ENCODE measurements around the gene NEURL1. TPM values are rescaled to one million over a fixed set of nuclear protein-coding genes. Genes with fewer than 3 reads are reported as not detected.

Gene NEURL1
- total and polyA plus RNA-seq, 10 of the 15 experiments (the other 5 are each of a cell fraction or from before 2014, with no cell fraction given) = 0.02 to 0.05 (median 0.05) TPM; not detected in 6

GRCh38 chr10:103467406-103467805 is 26.1 kb upstream of the NEURL1 start (continued):
- peak; percentile 72 for TF ChIP-seq ATF2 (IDR thresholded peaks at IDR 0.05; ENCODE audit: low read length)
- TF ChIP-seq HDAC6 (IDR thresholded peaks at IDR 0.05; ENCODE audit: unreplicated experiment) = no peak
- no peak for TF ChIP-seq SIN3A (IDR thresholded peaks at IDR 0.05; ENCODE audit: low read depth, low read length)
- TF ChIP-seq RAD51 (IDR thresholded peaks at IDR 0.05) = peak; percentile 11; the same call in 1 of the 2 replicates
- peak; percentile 94 for TF ChIP-seq RELB (IDR thresholded peaks at IDR 0.05; ENCODE audit: low read depth)
- TF ChIP-seq POU2F2 (IDR thresholded peaks at IDR 0.05; ENCODE audit: borderline replicate concordance, low read depth, low read length) = no peak
- TF ChIP-seq ZBTB33 (IDR thresholded peaks at IDR 0.05) = no peak
- peak; percentile 72 for TF ChIP-seq NFIC (IDR thresholded peaks at IDR 0.05; ENCODE audit: low read depth, low read length)
- TF ChIP-seq CHD1 (IDR thresholded peaks at IDR 0.05; ENCODE audit: low read depth, low read length) = no peak
- TF ChIP-seq TCF12 (IDR thresholded peaks at IDR 0.05; ENCODE audit: low read depth, low read length) = 0 out of 2 replicates have a peak, but pooled peaks have one; percentile 15
- no peak for TF ChIP-seq ASH2L (IDR thresholded peaks at IDR 0.05; ENCODE audit: borderline replicate concordance, low read depth)
- TF ChIP-seq JUNB (IDR thresholded peaks at IDR 0.05) = no peak
- no peak for TF ChIP-seq ATF3 (IDR thresholded peaks at IDR 0.05; ENCODE audit: borderline replicate concordance, extremely low read depth, low read depth, low read length)
- TF ChIP-seq RELA (IDR thresholded peaks at IDR 0.05; ENCODE audit: borderline replicate concordance, partially characterized antibody) = peak; percentile 36
- no peak for TF ChIP-seq E2F4 (IDR thresholded peaks at IDR 0.05; ENCODE audit: low read depth, low read length)
- TF ChIP-seq ZNF622 (IDR thresholded peaks at IDR 0.05) = no peak
- no peak for TF ChIP-seq FOXM1 (IDR thresholded peaks at IDR 0.05; ENCODE audit: low read depth, low read length)
- no peak for TF ChIP-seq SREBF1 (IDR thresholded peaks at IDR 0.05; ENCODE audit: low read length)
- peak; percentile 37 for TF ChIP-seq BCL3 (IDR thresholded peaks at IDR 0.05; ENCODE audit: borderline replicate concordance, insufficient read depth, low read depth, low read length, poor library complexity, severe bottlenecking)
- TF ChIP-seq CTCF (IDR thresholded peaks at IDR 0.05 in 2 of 3, conservative IDR thresholded peaks at IDR 0.05 in 1 of 3; ENCODE audit: control insufficient read depth in 2 of 3, extremely low read depth in 1 of 3, insufficient read depth in 1 of 3, low read depth in 3 of 3, low read length in 3 of 3) = no peak
- no peak for TF ChIP-seq ZNF274 (IDR thresholded peaks at IDR 0.05; ENCODE audit: insufficient read depth, insufficient read length)
- TF ChIP-seq TARDBP (IDR thresholded peaks at IDR 0.05; ENCODE audit: borderline replicate concordance) = no peak

Measured in GM12878 (cell line).